GM19351 (cell line): ENCODE measurements around the gene FGFR2.

Experiments
- ATAC-seq: cut with Tn5 transposase; IDR thresholded peaks from one replicate; pipeline ENCODE4 v1.9.1; 2021; ENCODE audit warnings: mild to moderate bottlenecking, moderate library complexity; ENCODE audit not compliant: unreplicated experiment

Gene FGFR2

DNA sequence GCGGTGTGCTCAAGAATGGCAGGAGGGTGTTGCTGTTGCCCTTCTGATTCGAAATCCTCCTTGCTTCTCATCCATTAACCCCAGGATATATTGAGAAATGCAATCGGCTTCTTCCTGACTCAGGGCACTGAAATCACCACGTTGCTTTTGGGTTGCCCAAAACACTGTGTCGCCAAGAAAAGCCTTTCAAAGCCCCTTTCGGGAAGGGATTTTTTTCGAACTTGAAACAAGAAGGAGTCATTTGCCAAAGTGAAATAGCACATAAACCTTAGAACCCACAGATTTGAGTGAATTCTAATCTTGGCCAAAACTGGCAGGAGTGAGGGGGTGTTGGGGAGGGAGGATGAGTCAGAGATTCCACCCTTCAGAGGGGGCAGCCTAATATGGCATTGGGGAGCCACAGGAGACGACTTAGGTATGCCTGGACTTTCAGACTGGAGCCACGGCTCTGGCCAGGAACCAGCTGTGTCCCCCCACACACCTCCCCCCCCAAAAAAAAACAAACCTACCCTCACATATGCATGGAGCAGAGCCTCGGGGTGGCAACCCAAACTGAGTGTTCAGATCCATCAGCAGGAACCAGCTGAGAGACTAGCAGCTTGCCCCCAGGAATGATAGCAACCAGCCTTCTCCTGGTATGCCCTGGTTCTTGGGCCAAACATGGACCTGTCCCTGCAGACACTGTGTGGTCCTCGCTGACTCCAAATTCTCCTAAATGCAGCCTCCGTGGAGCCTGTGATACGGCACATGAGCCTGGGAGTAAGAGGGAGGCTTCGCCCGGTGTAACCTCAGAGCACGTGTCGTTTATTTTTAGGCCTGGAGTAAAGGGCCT is 138.4 kb downstream of the FGFR2 start:
- ATAC-seq, result no peak

DNA sequence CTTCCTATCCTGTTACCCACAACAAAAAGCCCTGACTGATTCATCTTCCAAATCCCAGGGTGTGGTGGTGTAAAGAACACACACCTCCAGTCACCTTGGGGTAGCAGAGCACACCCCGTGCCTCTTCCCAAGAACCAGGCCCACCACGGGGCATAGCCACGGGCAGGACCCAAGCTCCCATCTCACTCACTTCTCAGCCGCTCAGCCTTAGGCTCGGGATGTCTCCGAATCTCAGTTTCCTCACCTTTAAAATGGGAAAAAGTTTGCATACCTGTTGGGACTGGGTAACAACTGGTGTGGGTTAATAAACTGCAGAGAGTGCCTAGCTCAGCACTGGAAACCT is 139.0 kb downstream of the FGFR2 start:
- ATAC-seq, result no peak

DNA sequence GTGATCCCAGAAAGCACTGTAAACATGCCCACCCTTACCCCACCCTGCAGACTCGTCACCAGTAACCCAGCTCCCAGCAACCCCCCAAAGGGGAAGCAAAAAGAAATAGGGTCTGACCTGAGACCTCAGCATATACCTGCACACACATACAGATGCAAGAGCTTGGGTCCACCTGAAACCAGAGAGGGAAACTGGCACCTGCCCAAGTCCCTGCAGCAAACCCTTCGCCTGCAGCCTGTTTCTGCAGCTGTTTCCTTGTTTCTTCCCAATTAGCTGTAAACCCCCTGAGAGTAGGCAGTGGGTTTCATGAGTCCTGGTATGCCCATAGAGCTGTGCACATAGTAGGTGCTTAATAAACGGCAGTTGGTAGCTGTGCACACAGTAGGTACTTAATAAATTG is 140.5 kb downstream of the FGFR2 start:
- ATAC-seq, result no peak

DNA sequence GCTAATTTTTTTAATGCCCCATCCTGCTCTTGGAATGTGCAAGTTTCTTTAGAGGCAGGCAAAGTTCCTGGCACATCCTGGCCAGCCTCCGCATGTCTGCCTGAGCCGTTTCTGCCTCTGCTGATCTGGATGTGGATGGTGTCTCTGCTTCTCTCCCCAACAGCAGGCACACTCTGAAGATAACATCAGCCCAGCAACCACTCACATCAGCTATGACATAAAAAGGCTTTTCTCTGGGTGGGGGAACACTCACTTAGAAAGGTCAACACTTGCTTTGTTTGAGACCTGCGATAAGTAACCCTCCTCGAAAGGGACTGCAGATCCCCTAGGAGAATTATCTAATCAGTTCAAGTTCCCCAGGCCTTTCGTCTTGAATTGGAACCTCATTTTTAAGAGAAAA is 142.9 kb downstream of the FGFR2 start:
- no peak for ATAC-seq

DNA sequence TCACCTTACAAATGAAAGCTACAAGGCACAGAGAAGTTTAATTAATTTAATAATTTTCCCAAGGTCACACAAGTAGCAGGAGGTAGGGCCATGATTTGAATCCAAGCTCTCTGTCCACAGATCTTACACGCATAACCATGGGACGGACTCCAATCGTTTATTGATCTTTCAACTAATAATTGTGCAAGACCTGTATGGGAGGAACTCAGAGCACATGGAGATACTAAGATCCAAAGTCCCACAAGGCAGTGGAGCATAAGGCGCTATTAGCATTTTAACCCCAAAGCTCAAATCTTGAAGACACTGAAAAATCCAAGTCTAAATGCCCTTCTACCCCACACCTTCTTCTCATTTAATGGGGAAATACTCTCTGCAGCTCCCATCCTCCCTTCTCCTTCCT is 143.5 kb downstream of the FGFR2 start:
- ATAC-seq, result no peak

DNA sequence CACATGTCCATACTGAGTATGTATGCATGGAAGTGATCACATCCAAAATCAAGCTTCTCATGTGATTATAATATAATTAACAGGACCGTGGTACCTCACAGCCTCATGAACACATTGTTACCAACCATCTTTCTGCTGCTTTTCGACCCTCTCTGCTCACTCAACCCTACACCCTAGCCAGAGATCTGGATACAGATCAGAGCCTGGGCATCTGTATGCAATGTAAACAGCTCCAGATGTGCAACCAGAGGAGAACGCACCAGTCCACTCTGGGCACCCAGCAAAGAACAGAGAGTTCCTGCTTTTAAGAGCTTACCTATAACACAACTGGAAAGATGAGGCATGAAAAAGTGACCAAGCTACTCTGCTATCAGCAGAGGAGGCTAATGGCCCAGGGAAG is 145.1 kb downstream of the FGFR2 start:
- no peak for ATAC-seq

DNA sequence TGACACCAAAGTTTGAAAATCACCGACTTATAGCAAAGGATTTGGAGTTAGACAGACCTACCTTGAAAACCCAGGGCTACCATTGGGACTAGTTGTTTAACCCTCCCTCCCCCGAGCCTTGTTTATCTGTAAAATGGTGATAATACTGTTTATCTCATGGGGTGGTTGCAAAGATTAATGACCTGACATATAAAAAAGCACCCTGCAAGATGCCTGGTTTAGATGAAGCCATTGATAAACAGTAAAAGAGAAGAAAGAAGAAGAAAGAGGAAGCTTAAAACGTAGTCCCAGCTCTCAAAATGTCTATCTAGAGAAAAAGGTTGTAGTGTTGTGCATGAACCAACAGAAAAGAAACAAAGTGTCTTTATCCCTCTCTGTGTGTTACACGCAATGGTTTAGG is 145.7 kb downstream of the FGFR2 start:
- no peak for ATAC-seq

DNA sequence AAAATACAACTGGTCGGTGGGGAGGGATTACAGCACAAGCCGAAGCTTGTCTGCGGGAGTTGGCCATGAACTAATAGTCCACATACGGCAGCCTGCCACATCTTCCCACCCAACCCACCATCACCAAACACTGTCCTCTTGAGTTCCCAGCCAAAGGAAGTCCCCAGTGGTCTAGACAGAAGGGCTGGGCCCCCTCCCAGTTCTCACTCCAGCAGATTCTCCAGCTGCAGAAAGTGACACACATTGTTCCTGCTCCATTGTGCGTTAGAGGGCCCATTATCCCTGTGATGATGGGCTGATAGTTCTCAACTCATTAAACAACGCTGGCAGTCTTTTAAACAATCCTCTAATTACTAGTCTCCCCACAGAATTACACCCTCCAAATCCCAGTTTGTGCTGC is 148.0 kb downstream of the FGFR2 start:
- no peak for ATAC-seq

DNA sequence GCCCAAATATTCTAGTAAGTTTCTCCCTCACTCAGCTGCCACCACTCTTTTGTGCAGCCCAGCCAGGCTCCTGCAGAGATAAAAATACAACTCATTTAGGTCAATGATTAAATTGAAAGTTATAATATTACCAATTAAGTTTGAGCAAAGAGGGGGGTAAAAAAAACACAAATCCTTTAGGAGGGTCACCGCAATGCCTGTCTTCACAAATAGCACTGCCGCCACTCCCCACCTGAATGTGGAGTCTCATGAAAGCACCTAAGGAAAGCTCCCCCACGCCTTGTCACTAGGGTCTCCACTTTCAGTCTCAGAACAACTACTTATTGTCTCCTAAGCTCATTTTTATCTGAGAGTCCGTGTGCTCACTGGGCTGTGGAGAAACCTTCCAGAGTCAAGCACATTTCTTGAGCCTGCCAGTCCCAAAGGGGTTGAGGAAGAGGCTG is 148.7 kb downstream of the FGFR2 start:
- no peak for ATAC-seq

DNA sequence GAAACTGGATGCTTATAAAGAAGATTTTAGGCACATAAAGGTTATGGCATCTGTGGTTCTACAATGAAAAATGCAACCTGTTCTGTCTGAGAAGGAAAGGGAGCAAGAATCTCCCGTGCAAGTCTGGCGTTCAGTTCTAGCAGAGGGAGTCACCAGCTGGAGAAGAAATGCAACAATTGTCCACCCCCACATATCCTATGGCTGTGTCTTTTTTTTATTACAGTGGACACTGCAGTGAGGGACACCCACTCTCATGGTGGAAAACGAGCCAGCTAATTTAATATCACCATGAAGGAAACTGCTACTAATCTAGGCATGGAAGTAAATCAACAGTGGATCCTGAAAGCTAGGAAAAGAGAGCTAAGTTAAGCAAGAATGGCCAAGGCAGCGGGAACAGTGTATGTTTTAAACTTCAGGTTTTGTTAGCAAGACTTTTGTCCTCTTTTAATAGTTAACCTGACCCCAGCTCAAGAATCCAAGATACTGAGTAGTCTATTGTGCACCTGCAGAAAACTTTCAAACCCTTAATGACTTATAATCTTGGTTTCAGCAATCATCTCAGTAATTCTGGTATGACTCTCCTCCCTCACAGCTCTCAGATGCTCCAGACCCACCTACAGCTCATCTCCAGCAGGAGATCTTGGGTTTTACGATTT is 149.3 kb downstream of the FGFR2 start:
- peak; percentile 79 for ATAC-seq

DNA sequence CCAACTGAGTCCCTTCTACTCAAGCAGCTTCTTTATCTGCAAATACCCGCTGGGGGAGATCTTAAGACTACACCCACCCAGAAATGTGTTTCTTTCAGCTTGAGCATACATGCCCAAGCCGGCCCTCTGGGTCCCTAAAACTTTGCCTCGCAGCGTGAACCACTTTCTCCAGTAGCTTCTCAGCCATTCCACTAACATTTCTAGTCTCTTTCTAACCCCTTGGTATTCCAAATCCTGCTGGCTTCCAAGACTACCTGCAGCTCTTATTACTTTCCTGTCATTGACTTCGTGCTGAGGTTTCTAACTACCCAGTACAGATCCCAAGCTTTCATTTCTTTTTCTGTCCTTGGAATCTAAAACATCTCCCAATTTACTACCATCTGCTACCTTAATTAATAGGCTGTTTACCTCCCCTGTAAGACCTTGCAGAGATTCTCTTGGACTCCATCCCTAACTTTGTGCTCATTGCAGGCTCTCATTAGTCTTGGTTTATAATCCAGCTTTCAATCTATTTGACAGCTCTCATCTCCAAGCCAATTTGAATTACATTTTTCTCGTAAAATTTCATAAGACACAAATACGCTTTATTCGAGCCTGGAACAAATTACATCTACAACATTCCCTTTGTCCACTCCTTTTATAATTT is 153.6 kb downstream of the FGFR2 start:
- no peak for ATAC-seq

DNA sequence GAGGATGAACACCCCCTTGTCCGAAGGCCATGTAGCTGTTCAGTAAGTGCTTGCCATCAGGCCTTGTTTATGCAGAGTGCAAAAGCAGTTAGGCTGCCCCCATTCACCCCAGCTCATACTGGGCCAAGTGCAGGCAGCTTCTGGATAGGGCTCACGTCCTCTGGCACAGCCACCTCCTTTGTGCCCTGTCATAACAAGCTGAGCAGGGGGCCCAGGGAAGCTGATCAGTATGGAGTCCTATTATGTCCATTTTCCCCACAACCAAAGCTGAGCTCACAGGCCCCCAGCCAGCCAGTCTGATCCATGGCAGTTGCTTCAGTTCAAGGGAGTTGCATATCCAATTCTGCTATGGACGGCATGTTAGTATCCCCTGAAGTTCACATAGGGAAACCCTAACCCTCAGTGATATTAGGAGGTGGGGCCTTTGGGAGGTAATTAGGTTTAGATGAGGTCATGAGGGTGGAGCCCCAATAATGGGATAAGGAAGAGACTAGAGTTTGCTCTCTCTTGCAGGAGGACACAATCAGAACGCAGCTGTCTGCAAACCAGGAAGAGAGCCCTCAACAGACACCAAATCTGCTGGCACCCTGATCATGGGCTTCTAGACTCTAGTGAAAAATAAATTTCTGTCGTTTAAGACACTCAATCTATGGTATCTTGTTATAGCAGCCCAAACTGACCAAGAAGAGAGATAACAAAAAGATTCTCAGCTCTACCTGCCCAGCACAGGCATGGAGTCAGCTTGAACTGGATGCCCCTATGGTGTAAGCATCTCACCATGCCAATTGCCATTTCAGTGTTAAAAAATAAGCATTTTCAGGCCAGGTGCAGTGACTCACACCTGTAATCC is 155.9 kb downstream of the FGFR2 start:
- ATAC-seq, result no peak

DNA sequence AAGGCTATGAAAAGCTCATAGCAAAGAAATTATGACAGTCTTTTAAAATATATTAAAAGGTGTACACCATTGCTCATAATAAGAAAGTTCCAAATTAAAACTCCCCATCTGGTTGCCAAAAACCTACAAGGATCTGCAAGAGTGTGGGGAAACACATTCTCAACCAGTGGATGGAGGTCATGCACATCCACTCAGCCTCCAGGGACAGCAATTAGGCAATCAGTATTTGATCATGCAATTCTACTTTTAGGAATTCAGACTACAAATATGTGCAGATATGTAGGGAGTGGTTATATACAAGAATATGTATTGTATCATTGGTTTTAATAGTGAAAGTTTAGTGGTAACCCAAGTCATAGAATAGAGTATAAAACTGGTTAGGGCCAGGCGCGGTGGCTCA is 157.8 kb downstream of the FGFR2 start:
- ATAC-seq, result no peak

DNA sequence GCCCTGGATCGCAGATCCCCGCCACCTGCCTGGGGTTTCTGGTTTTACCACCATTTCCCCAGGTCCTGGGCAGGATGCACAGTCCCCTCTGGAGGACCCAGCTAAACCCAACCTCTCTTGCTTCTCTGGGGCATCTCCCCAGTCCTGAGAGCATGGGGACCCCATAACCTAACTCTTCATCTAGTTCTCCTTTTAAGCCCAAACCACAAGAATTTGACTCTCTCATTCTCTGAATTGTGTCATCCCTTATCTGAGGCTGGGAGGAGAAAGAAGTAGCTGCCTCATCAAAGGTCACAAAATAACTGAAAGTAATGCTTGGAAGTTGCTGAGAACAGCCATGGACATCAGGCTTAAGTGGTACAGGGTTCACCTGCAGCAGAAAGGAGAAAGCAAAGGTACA is 159.9 kb downstream of the FGFR2 start:
- no peak for ATAC-seq

DNA sequence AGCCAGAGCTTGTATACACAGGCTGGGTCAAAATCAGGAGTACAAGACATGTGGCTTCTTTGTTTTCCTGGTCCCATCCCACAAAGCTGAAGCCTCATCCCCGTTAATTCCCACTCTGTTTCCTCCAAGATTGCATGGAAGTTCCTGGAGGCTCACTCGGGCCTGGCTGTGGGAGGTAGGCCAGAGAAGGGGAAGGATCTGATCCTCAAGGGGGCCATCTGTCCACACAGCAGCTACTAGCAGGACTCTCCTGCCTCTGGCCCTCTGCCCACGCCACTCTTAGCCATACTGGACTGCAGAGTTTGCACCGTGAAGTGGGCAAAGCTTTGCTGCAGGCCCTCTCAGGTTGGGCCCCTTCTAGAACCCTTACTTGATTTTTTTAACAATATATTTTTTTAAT is 160.6 kb downstream of the FGFR2 start:
- ATAC-seq, result no peak

DNA sequence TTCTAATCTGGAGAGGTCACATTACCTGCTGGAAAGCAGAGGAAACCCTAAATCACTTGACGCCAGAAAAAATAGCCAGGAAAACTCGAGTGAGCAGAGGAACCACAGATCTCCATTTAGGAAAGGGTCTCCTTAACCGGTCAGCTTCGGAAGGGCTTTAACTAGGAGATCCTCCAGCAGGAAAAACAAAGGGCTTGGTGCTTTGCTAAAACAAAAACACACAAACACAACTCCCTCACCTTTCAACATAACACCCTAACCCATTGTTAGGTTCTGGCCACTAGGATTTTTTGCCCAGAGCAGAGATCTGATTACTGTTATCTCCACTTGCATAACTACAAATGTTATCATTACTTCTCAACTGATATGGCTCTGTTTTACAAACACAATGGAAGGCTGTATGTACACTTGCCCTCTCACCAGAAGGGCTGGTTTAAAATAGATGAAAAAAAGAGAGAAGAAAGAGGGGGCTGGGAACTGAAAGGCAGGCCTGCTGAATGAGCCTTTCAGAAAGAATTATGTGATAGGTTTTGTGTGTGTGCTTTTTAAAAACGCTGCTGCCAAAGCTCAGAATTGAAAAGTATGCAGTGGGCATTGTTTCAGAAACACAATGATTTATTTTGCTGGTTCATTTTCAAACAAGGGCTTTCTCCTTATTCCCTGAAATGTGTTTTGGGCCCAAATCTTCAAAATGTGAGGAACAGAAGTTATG is 161.5 kb downstream of the FGFR2 start:
- no peak for ATAC-seq

DNA sequence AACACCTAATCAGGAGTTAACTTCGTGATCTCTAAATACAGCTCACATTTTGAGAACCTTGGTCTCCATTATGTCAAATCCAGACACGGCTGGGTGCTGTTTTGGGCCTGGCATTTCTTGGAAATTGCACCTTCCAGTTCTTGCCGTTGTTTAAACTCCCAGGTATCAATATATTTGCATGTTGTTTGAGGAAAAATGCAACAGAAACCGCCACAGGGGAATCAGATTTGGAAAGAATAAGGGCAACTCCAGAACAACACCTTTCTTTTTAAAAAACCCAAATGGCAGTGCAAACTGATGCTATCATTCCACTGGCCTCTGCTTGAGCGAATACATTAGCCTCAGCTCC is 162.0 kb downstream of the FGFR2 start:
- no peak for ATAC-seq

DNA sequence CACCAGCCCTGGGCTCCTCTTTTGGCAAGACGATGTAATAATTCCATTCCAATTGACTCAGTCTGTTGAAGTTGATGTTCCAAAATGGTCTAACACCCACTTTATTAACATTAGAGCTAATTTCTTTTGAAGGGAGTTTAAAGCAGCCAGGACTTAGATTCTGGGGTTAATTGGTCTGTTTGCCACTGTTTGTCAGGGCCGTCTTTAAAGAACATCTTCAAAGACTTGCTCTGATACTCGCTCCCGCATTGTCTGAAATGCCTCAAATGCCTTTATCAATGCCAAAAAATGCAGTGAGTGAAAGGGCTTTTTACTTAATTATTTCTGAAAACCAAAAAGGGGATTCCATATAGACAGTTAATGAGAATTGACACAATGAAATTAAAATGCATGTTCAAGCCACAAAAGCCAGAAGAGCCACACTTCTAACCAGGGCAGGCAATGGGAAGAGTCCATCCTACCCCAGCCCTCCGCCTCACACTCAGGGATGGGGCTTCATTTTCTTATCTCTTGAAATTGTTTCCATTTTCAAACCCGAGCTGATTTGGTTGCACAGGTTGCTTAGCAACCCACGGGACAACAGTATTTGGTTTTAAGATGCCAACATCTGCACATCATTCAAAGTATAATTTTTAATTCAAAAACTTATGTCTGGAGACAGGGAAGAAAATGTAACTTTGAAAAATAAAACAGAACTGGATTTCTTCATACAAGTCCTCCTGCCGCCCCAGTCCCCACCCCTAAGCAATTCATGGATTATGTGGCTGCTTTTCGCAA is 163.0 kb downstream of the FGFR2 start:
- ATAC-seq, result no peak

DNA sequence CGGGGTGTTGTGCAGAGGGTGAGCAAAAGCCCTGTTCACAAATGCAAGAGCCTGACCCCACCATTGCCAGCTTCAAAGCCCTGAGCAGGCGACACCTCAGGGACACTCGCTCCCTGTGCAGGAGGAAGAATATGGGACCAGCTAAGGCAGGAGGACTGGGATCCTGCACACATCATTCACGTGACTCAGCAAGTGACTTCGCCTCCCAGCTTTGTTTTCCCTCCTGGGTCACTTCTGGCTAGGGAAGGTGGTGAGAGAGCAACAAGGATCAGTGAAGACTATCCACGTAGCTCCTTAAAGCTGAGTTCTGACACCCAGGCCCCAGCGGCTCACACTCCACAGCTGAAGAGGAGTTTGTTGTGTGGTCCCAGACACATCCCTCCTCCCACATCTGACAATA is 164.3 kb downstream of the FGFR2 start:
- no peak for ATAC-seq

DNA sequence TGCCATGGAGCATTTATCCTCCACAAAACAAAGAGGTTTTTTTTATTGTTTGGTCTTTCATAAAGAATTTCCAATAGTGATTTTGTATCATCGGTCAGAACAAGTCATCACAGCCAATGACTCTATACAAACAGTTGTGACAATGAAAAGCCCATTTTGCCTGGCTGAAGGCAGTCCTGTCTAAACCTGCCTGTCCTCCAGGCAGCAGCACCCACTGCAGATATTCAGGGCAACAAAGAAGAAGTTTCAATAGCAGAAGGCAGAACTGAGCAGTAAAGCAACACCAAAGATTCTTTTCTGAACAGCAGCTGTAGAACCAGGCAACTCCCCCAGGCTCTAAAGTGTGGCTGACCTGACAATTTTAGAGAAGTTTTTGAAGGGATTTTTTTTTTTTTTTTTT is 169.4 kb downstream of the FGFR2 start:
- ATAC-seq, result no peak
